ENCODE data around the gene PEX26. TPM values are rescaled to one million over a fixed set of nuclear protein-coding genes. Genes with fewer than 3 reads are reported as not detected.
A peak's percentile ranks its signal among the peaks of the same experiment; 100 is the strongest.

The PEX26 gene
- total and polyA plus RNA-seq, 12 donors = 8.4 to 57.8 (median 34.0) TPM

GRCh38 chr22:18110194-18110953 lies 32.6 kb downstream of the PEX26 start, which contains the start of gene TUBA8:
Gene TUBA8 (plus strand): TSS chr22:18110809. CDS start chr22:18110866, 57 bp downstream.
- H3K27ac ChIP-seq = peak within 1 kb of the TSS in 1 of 5 donors; percentile 3
- 1 to 17% (median 5%) methylated on average over 1 to 72 of the region's 72 CpGs for WGBS, 4 donors

GRCh38 chr22:18110954-18111758 lies 33.4 kb downstream of the PEX26 start:
- Histone ChIP-seq H3K36me3 (replicated peaks in 1 of 2) (no peaks in the 10 kb centered on the region), H3K27ac (peak overlapping the region in 1 of 5 donors; percentile 3), H3K27me3 (no peaks in the 10 kb centered on the region), H3K9me3 (replicated peaks in 1 of 3) (no peaks in the 10 kb centered on the region), H3K4me3 (peak overlapping the region in 2 of 4 donors; percentile 49 to 59), H3K4me1 (replicated peaks in 1 of 2) (peaks cover 9 to 21% of the 10 kb centered on the region in 2 donors)
- DNase-seq = no peak
- TF ChIP-seq POLR2A (IDR thresholded peaks at IDR 0.05) (no peak), CTCF (IDR thresholded peaks at IDR 0.05) (no peak)
- WGBS, 4 donors = 27 to 55% (median 35%) methylated on average over 20 to 39 of the region's 39 CpGs
- intact Hi-C loops (cut with DNase I) = no loop called here

More at GRCh38 chr22:18110194-18110953, 32.6 kb downstream of the PEX26 start, which contains the start of gene TUBA8:
- Histone ChIP-seq H3K9me3 (replicated peaks in 1 of 3) (no peaks in the 10 kb centered on the region), H3K36me3 (replicated peaks in 1 of 2) (no peaks in the 10 kb centered on the region), H3K4me3 (peak within 1 kb of the TSS in 2 of 4 donors; percentile 49 to 59), H3K27me3 (no peaks in the 10 kb centered on the region), H3K4me1 (replicated peaks in 1 of 2) (peaks cover 9 to 21% of the 10 kb centered on the region in 2 donors)
- TF ChIP-seq CTCF (IDR thresholded peaks at IDR 0.05) (no peak), POLR2A (IDR thresholded peaks at IDR 0.05) (peak in 1 of 2 donors; percentile 13)
- intact Hi-C loops (cut with DNase I) = no loop called here
- peak in 6 of 7 donors; percentile 40 to 62 (median 52) for DNase-seq

GRCh38 chr22:18111759-18112330 lies 34.1 kb downstream of the PEX26 start:
- Histone ChIP-seq H3K9me3 (replicated peaks in 1 of 3) (no peaks in the 10 kb centered on the region), H3K4me3 (no peak overlapping the region), H3K36me3 (replicated peaks in 1 of 2) (no peaks in the 10 kb centered on the region), H3K27me3 (no peaks in the 10 kb centered on the region), H3K4me1 (replicated peaks in 1 of 2) (peaks cover 9 to 21% of the 10 kb centered on the region in 2 donors), H3K27ac (no peak overlapping the region)
- intact Hi-C loops (cut with DNase I) = no loop called here
- DNase-seq = no peak
- TF ChIP-seq CTCF (IDR thresholded peaks at IDR 0.05) (no peak), POLR2A (IDR thresholded peaks at IDR 0.05) (no peak)
- WGBS, 4 donors = 69 to 84% (median 79%) methylated on average over 6 to 12 of the region's 12 CpGs

GRCh38 chr22:18112440-18112839 lies 34.6 kb downstream of the PEX26 start:
- WGBS, 4 donors = 82 to 88% (median 83%) methylated on average over 6 of the region's 6 CpGs
- intact Hi-C loops (cut with DNase I) = no loop called here

More at GRCh38 chr22:18112440-18112839, 34.6 kb downstream of the PEX26 start:
- H3K36me3 ChIP-seq (replicated peaks in 1 of 2) = no peaks in the 10 kb centered on the region
- H3K4me1 ChIP-seq (replicated peaks in 1 of 2) = peaks cover 9 to 21% of the 10 kb centered on the region in 2 donors
- TF ChIP-seq CTCF (IDR thresholded peaks at IDR 0.05) (no peak), POLR2A (IDR thresholded peaks at IDR 0.05) (no peak)
- no peak overlapping the region for H3K27ac ChIP-seq
- no peak overlapping the region for H3K4me3 ChIP-seq
- no peak for DNase-seq
- H3K27me3 ChIP-seq = no peaks in the 10 kb centered on the region
- no peaks in the 10 kb centered on the region for H3K9me3 ChIP-seq (replicated peaks in 1 of 3)
